ENCODE measurements around the gene SECISBP2.

DNA sequence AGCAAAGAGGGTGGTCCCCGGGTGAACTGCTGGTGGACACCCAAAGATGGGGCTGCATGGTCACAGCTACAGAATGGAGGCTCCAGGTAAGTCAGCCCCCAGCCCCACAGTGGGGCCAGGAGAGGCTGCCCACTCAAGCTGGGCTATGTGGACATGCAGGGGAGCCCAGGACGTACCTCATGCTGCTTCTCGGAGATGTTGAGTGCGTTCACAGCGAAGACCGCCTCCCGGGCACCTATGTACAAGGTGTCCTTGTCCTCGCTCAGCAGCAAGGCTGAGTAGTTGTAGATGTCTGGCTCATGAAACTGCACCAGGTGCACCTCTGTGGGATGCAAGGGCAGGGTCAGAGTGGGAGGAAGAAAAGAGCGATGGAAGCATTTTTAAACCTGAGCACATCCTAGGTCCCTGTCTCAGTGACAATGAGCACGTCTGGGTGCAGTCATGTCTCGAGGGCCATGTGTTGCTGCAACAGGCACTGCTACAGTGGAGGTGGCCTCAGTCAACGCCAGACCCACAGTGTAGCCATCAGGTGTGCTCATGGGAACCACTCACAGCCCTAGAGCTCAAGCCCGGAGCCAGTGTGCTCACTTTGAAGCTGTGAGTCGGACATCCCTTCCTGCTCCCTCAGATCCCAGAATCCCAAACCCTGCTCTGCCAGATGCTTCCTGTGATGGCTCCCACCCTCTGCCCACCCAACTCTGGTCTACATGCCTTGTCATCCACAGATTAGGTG is 84.6 kb downstream of the SECISBP2 start:
- TF ChIP-seq, protein P1, sequence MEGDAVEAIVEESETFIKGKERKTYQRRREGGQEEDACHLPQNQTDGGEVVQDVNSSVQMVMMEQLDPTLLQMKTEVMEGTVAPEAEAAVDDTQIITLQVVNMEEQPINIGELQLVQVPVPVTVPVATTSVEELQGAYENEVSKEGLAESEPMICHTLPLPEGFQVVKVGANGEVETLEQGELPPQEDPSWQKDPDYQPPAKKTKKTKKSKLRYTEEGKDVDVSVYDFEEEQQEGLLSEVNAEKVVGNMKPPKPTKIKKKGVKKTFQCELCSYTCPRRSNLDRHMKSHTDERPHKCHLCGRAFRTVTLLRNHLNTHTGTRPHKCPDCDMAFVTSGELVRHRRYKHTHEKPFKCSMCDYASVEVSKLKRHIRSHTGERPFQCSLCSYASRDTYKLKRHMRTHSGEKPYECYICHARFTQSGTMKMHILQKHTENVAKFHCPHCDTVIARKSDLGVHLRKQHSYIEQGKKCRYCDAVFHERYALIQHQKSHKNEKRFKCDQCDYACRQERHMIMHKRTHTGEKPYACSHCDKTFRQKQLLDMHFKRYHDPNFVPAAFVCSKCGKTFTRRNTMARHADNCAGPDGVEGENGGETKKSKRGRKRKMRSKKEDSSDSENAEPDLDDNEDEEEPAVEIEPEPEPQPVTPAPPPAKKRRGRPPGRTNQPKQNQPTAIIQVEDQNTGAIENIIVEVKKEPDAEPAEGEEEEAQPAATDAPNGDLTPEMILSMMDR (IDR thresholded peaks at IDR 0.05), result no peak
- no peak for TF ChIP-seq POLR2A (IDR thresholded peaks at IDR 0.05)

Measured in heart left ventricle (tissue), 13 donors.